GM12864 (cell line): ENCODE measurements around the gene IFT122.

Experiments used
- DNase-seq: peaks from one replicate; pipeline ENCODE4 v3.0.0-alpha.2; 2011; ENCODE audit warnings: low read depth
- H3K4me3 ChIP-seq: 2 replicates; pipeline ENCODE4 v1.5.1; 2011; ENCODE audit warnings: mild to moderate bottlenecking, low read depth, low read length, control low read depth
- CTCF ChIP-seq: IDR thresholded peaks from 2 replicates; pipeline ENCODE4 v1.5.1; 2011; ENCODE audit warnings: low read depth, mild to moderate bottlenecking, moderate library complexity, low read length, control low read depth, inconsistent platforms; ENCODE audit errors: missing control alignments

The IFT122 gene

GRCh38 chr3:129500334-129500658 lies 60.3 kb downstream of the IFT122 start:
- H3K4me3 ChIP-seq = no peak overlapping the region
- no peak for DNase-seq
- TF ChIP-seq CTCF = no peak

- no peak for TF ChIP-seq CTCF
- H3K4me3 ChIP-seq = no peak overlapping the region
- DNase-seq = no peak
These were observed 61.6 kb downstream of the IFT122 start for GRCh38 chr3:129501630-129502029.

- no peak for DNase-seq
- no peak overlapping the region for H3K4me3 ChIP-seq
These were observed 62.8 kb downstream of the IFT122 start for GRCh38 chr3:129502641-129503408.

GRCh38 chr3:129503471-129504291 lies 63.7 kb downstream of the IFT122 start:
- no peak for TF ChIP-seq CTCF
- H3K4me3 ChIP-seq = no peak overlapping the region
- DNase-seq = no peak

More at GRCh38 chr3:129502641-129503408, 62.8 kb downstream of the IFT122 start:
- no peak for TF ChIP-seq CTCF

GRCh38 chr3:129504471-129505100 lies 64.6 kb downstream of the IFT122 start:
- no peak for TF ChIP-seq CTCF
- DNase-seq = no peak

GRCh38 chr3:129505341-129505740 lies 65.3 kb downstream of the IFT122 start:
- no peak overlapping the region for H3K4me3 ChIP-seq
- TF ChIP-seq CTCF = no peak
- no peak for DNase-seq

More at GRCh38 chr3:129504471-129505100, 64.6 kb downstream of the IFT122 start:
- no peak overlapping the region for H3K4me3 ChIP-seq
